ENCODE data around the gene AKAP8L.

AKAP8L gene

GRCh38 chr19:15438124-15438496, 19.3 kb upstream of the AKAP8L start:
- TF ChIP-seq CTCF (IDR thresholded peaks at IDR 0.05; ENCODE audit: low read depth, low read length): no peak
- no peak for DNase-seq (ENCODE audit: low read depth in 2 of 2)
- H3K4me3 ChIP-seq (replicated peaks in 1 of 2; ENCODE audit: low read depth in 2 of 2, low read length in 2 of 2): no peak overlapping the region

DNA sequence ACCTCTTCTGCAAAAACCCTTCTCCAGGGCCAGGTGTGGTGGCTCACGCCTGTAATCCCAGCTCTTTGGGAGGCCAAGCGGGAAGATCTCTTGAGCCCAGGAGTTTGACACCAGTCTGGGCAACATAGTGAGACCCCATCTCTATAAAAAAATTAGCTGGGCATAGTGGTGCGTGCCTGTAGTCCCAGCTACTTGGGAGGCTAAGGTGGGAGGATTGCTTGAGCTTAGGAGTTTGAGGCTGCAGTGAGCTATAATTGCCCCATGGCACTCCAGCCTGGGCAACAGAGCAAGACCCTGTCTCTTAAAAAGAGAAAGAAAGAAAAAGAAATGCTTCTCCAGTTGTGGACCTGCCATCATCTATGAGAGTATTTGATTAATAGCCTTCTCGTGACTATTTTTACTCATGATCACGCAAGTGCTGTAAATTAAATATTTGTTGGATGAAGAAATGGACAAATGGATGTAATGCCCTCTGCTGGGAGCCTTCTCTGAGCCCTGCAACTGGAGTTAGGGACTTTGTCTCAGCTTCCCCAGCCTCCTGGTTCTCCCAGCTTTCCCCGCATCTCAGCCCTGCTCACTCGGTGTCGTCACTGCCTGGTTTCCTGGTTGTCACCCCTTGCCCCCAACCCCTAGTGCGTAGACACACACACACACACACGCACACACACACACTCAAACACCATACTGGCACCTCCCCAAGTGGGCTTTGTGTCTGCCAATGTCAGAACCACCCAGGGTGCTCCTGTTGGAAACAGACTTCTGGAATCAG, 18.8 kb upstream of the AKAP8L start:
- no peak for TF ChIP-seq CTCF (IDR thresholded peaks at IDR 0.05; ENCODE audit: low read depth, low read length)
- H3K4me3 ChIP-seq (replicated peaks in 1 of 2; ENCODE audit: low read depth in 2 of 2, low read length in 2 of 2): no peak overlapping the region
- DNase-seq (ENCODE audit: low read depth in 2 of 2): peak in 1 of 2 donors; percentile 47

DNA sequence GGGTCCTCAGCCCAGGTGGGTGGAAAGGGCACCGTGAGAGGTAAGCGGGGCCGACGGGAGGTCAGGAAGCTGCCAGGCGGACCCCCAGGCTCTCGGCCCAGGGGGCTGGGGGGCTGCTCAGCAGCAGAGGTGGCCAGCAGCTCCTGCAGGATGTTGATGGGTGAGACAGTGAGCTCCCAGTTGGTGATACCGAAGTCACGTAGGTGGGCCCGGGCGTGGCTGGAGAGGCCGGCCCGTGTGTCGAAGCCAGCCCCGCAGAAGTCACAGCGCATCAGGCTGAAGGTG, 18.0 kb upstream of the AKAP8L start:
- no peak for DNase-seq (ENCODE audit: low read depth in 2 of 2)
- H3K4me3 ChIP-seq (replicated peaks in 1 of 2; ENCODE audit: low read depth in 2 of 2, low read length in 2 of 2): no peak overlapping the region
- no peak for TF ChIP-seq CTCF (IDR thresholded peaks at IDR 0.05; ENCODE audit: low read depth, low read length)

- no peak overlapping the region for H3K4me3 ChIP-seq (replicated peaks in 1 of 2; ENCODE audit: low read depth in 2 of 2, low read length in 2 of 2)
- no peak for DNase-seq (ENCODE audit: low read depth in 2 of 2)
- TF ChIP-seq CTCF (IDR thresholded peaks at IDR 0.05; ENCODE audit: low read depth, low read length): no peak
Observed at GRCh38 chr19:15436012-15436825, 17.4 kb upstream of the AKAP8L start.

- DNase-seq (ENCODE audit: low read depth in 2 of 2): no peak
- peak overlapping the region; percentile 70 to 89 for H3K4me3 ChIP-seq (replicated peaks in 1 of 2; ENCODE audit: low read depth in 2 of 2, low read length in 2 of 2)
- TF ChIP-seq CTCF (IDR thresholded peaks at IDR 0.05; ENCODE audit: low read depth, low read length): no peak
Observed at GRCh38 chr19:15433519-15434069, 14.8 kb upstream of the AKAP8L start.

DNA sequence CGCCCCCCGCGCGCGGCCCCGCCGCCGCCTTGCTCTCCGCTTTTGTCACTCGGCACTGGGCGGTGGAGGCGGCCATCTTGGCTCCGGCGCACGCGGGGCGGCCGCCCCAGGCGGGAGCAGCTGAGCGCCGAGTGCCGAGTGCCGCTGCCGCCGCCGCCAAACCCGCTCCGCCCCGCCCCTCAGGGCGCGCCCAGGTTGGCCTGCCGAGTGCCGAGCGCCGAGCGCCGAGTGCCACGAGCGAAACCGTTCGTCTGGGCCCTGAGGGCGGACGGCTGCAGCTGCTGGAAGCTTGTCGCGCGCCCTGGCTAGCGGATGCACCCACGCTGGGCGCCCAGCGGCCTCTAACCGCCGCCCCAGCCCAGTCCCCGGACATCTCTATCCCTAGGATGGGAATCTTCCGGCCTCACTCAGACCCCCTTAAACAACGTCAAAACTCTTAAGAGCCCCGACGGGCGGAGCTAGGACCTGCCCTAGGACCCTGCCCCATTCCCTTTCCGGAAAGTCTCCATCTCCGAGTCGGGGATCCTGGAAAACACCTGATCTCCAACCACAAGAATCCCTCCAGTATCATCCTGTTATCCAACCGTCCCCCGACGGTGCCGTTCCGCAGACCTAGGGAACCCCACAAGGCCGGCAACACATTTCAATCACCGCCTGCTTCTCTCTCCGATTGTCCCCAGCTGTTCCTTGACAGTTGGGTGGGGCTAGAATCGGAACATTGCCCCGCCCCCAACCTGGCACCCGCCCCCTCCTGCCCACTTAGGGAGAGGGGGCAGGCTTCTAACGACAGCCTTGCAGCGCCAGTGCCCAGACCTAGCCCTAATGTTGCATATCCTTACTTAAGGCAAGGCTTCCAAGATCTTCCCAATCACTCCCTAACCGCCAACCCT, 14.1 kb upstream of the AKAP8L start:
- peak; percentile 88 to 93 for DNase-seq (ENCODE audit: low read depth in 2 of 2)
- no peak for TF ChIP-seq CTCF (IDR thresholded peaks at IDR 0.05; ENCODE audit: low read depth, low read length)
- peak overlapping the region; percentile 70 to 89 for H3K4me3 ChIP-seq (replicated peaks in 1 of 2; ENCODE audit: low read depth in 2 of 2, low read length in 2 of 2)

All from cardiac fibroblast (primary cell).